Thyroid gland (tissue), 4 donors: ENCODE results near the gene HOXB1. TPM values are rescaled to one million over a fixed set of nuclear protein-coding genes. Genes with fewer than 3 reads are reported as not detected.

Source experiments
- DNase-seq, 2 donors: peaks; one replicate each; pipeline ENCODE4 v3.0.0-alpha.2; 2019
- H3K27ac ChIP-seq, 3 donors: fragments of 200-600 bp; sonication (generic); 1 replicate in 2 of 3; 2 replicates in 1 of 3; pipeline ENCODE4 v1.5.1; 2016 to 2019; ENCODE audit warnings: mild to moderate bottlenecking in 1 of 3, moderate library complexity in 1 of 3
- H3K27me3 ChIP-seq: fragments of 200-600 bp; sonication (generic); one replicate; pipeline ENCODE4 v1.5.1; 2019
- H3K36me3 ChIP-seq, 2 donors: fragments of 200-600 bp; sonication (generic); one replicate each; pipeline ENCODE4 v1.5.1; 2016 to 2019
- H3K4me1 ChIP-seq, 2 donors: fragments of 200-600 bp; sonication (generic); one replicate each; pipeline ENCODE4 v1.5.1; 2017 to 2019
- H3K4me3 ChIP-seq, 3 donors: fragments of 200-600 bp; sonication (generic); replicated peaks in 1 of 3; 1 replicate in 2 of 3; 2 replicates in 1 of 3; pipeline ENCODE4 v1.5.1; 2016; ENCODE audit warnings: mild to moderate bottlenecking in 1 of 3
- H3K9me3 ChIP-seq: fragments of 200-600 bp; sonication (generic); one replicate; pipeline ENCODE4 v1.5.1; 2017
- CTCF ChIP-seq, 6 experiments: fragments of 200-600 bp in 3 of 6; fragments of 450-650 bp in 3 of 6; sonication (generic) in 3 of 6; IDR thresholded peaks; one replicate each; pipeline ENCODE4 v1.5.1; 2016 to 2019; ENCODE audit warnings: antibody characterized with exemption in 6 of 6, mild to moderate bottlenecking in 2 of 6, inconsistent platforms in 1 of 6, moderate library complexity in 1 of 6
- POLR2A ChIP-seq, 2 donors: fragments of 450-650 bp; IDR thresholded peaks; one replicate each; pipeline ENCODE4 v1.6.1; 2017; ENCODE audit warnings: antibody characterized with exemption in 2 of 2, mild to moderate bottlenecking in 2 of 2, moderate library complexity in 1 of 2
- WGBS, 2 donors: methylation state at CpG; one replicate each; pipeline ENCODE4 v1.1.5; 2017; 5-methylcytosine and 5-hydroxymethylcytosine counted together
- intact Hi-C: fragments of 100-400 bp; cut with DNase I; formaldehyde crosslinking; loops from one replicate; pipeline ENCODE4 v1.15.1; 2023
- total RNA-seq, 4 donors: library from RNA; depleted of rRNA; stranded (reverse); fragments of >200 nt; gene quantifications; one replicate each; pipeline ENCODE4 v1.2.3, GENCODE V29; 2016

The HOXB1 gene
- total RNA-seq, 4 donors from 2014 or later, result not detected

- H3K9me3 ChIP-seq, result no peaks in the 10 kb centered on the region
- H3K27ac ChIP-seq, result no peak overlapping the region
- H3K27me3 ChIP-seq, result no peaks in the 10 kb centered on the region
- no peak for DNase-seq
- WGBS, 2 donors, result 63 to 72% methylated on average over 12 of the region's 12 CpGs
- no peaks in the 10 kb centered on the region for H3K4me1 ChIP-seq
- TF ChIP-seq POLR2A (IDR thresholded peaks at IDR 0.05), result no peak
- TF ChIP-seq CTCF (IDR thresholded peaks at IDR 0.05), result no peak
- intact Hi-C loops, result no loop called here
- no peaks in the 10 kb centered on the region for H3K36me3 ChIP-seq
- no peak overlapping the region for H3K4me3 ChIP-seq
Observed at GRCh38 chr17:48500435-48501426, 30.1 kb downstream of the HOXB1 start.

- intact Hi-C loops, result no loop called here
- H3K4me3 ChIP-seq, result no peak overlapping the region
- no peaks in the 10 kb centered on the region for H3K4me1 ChIP-seq
- 94 to 99% methylated on average over 5 of the region's 5 CpGs for WGBS, 2 donors
- no peak for DNase-seq
- H3K27ac ChIP-seq, result no peak overlapping the region
- no peaks in the 10 kb centered on the region for H3K9me3 ChIP-seq
- H3K27me3 ChIP-seq, result no peaks in the 10 kb centered on the region
- TF ChIP-seq POLR2A (IDR thresholded peaks at IDR 0.05) (no peak), CTCF (IDR thresholded peaks at IDR 0.05) (no peak)
- no peaks in the 10 kb centered on the region for H3K36me3 ChIP-seq
Observed at GRCh38 chr17:48499735-48500434, 30.9 kb downstream of the HOXB1 start.

GRCh38 chr17:48499248-48499647, 31.6 kb downstream of the HOXB1 start:
- no peak overlapping the region for H3K4me3 ChIP-seq
- no peak overlapping the region for H3K27ac ChIP-seq
- no peaks in the 10 kb centered on the region for H3K27me3 ChIP-seq
- no peaks in the 10 kb centered on the region for H3K9me3 ChIP-seq
- TF ChIP-seq CTCF (IDR thresholded peaks at IDR 0.05) (no peak), POLR2A (IDR thresholded peaks at IDR 0.05) (no peak)
- 94 to 100% methylated on average over 3 of the region's 3 CpGs for WGBS, 2 donors
- no peaks in the 10 kb centered on the region for H3K36me3 ChIP-seq
- intact Hi-C loops, result no loop called here
- H3K4me1 ChIP-seq, result no peaks in the 10 kb centered on the region
- no peak for DNase-seq

- Histone ChIP-seq H3K27ac (no peak overlapping the region), H3K4me1 (no peaks in the 10 kb centered on the region)
- intact Hi-C loops, result no loop called here
Observed at GRCh38 chr17:48498164-48498850, 32.5 kb downstream of the HOXB1 start.

More at GRCh38 chr17:48498164-48498850, 32.5 kb downstream of the HOXB1 start:
- H3K27me3 ChIP-seq, result no peaks in the 10 kb centered on the region
- whole genome bisulfite sequencing, 2 donors, result 57% methylated on average over 6 of the region's 6 CpGs
- no peaks in the 10 kb centered on the region for H3K9me3 ChIP-seq
- no peaks in the 10 kb centered on the region for H3K36me3 ChIP-seq
- no peak overlapping the region for H3K4me3 ChIP-seq
- DNase-seq, result no peak
- TF ChIP-seq CTCF (IDR thresholded peaks at IDR 0.05) (no peak), POLR2A (IDR thresholded peaks at IDR 0.05) (no peak)
